ENCODE measurements around the gene GPALPP1. TPM values are rescaled to one million over a fixed set of nuclear protein-coding genes. Genes with fewer than 3 reads are reported as not detected.
A peak's percentile ranks its signal among the peaks of the same experiment; 100 is the strongest.
"Not testable (repeated sequence)": the region's sequence is repeated elsewhere in the genome, so short reads cannot be mapped to it uniquely, and the experiment has no call there.

GPALPP1 gene
- 10 to 100 TPM; 24.6 to 29.7 TPM for total RNA-seq

GRCh38 chr13:44989071-44989889 is at the start of gene GPALPP1, which contains the start of gene NUFIP1:
GPALPP1 (plus strand) TSS chr13:44989538; CDS start chr13:44989655, 117 bp downstream.
NUFIP1 (minus strand) TSS chr13:44989471; CDS start chr13:44989436, 35 bp downstream.
- TF ChIP-seq CTCF (IDR thresholded peaks at IDR 0.05) (peak in 2 of 4 experiments; percentile 6 to 10), POLR2AphosphoS5 (IDR thresholded peaks at IDR 0.05) (peak; percentile 97), POLR2A (IDR thresholded peaks at IDR 0.05) (no peak)
- H3K36me3 ChIP-seq = no peaks in the 10 kb centered on the region
- intact Hi-C loops (cut with DNase I) = no loop called here
- peak within 1 kb of the TSS; percentile 83 to 93 for H3K4me3 ChIP-seq
- WGBS = 0% methylated on average over 61 of the region's 66 CpGs
- H3K4me1 ChIP-seq (replicated peaks) = peaks cover 14% of the 10 kb centered on the region
- DNase-seq (ENCODE audit: low spot score) = peak; percentile 94
- H3K27me3 ChIP-seq (replicated peaks; ENCODE audit: insufficient read depth) = no peaks in the 10 kb centered on the region
- H3K27ac ChIP-seq = peak within 1 kb of the TSS; percentile 75 to 80
- no peaks in the 10 kb centered on the region for H3K9me3 ChIP-seq

GRCh38 chr13:44943411-44943810 is 45.9 kb upstream of the GPALPP1 start:
- H3K9me3 ChIP-seq; intact Hi-C loops (cut with DNase I); H3K27me3 ChIP-seq (replicated peaks; ENCODE audit: insufficient read depth); H3K4me1 ChIP-seq (replicated peaks); H3K27ac ChIP-seq; H3K4me3 ChIP-seq; DNase-seq (ENCODE audit: low spot score); H3K36me3 ChIP-seq: not testable (repeated sequence)
- WGBS = 66% methylated on average over 4 of the region's 4 CpGs

- H3K4me1 ChIP-seq (replicated peaks) = peaks cover 8% of the 10 kb centered on the region
- TF ChIP-seq CTCF (IDR thresholded peaks at IDR 0.05) = no peak
- no peak for TF ChIP-seq POLR2AphosphoS5 (IDR thresholded peaks at IDR 0.05)
- no peak for TF ChIP-seq POLR2A (IDR thresholded peaks at IDR 0.05)
- no peaks in the 10 kb centered on the region for H3K36me3 ChIP-seq
- H3K9me3 ChIP-seq = no peaks in the 10 kb centered on the region
- no peak overlapping the region for H3K4me3 ChIP-seq
- intact Hi-C loops (cut with DNase I) = no loop called here
- DNase-seq (ENCODE audit: low spot score) = no peak
- peak overlapping the region in 1 of 2 donors; percentile 18 for H3K27ac ChIP-seq
- H3K27me3 ChIP-seq (replicated peaks; ENCODE audit: insufficient read depth) = no peaks in the 10 kb centered on the region
Observed at GRCh38 chr13:44951184-44951583, 38.2 kb upstream of the GPALPP1 start.

GRCh38 chr13:44952671-44953070 is 36.7 kb upstream of the GPALPP1 start:
- intact Hi-C loops (cut with DNase I) = no loop called here
- H3K27ac ChIP-seq = no peak overlapping the region
- no peaks in the 10 kb centered on the region for H3K9me3 ChIP-seq
- DNase-seq (ENCODE audit: low spot score) = no peak
- TF ChIP-seq CTCF (IDR thresholded peaks at IDR 0.05) (no peak), POLR2AphosphoS5 (IDR thresholded peaks at IDR 0.05) (no peak), POLR2A (IDR thresholded peaks at IDR 0.05) (no peak)
- H3K36me3 ChIP-seq = no peaks in the 10 kb centered on the region
- H3K4me3 ChIP-seq = no peak overlapping the region
- peaks cover 8% of the 10 kb centered on the region for H3K4me1 ChIP-seq (replicated peaks)
- WGBS = 91% methylated on average over 2 of the region's 2 CpGs
- no peaks in the 10 kb centered on the region for H3K27me3 ChIP-seq (replicated peaks; ENCODE audit: insufficient read depth)

- no peaks in the 10 kb centered on the region for H3K9me3 ChIP-seq
- H3K36me3 ChIP-seq = no peaks in the 10 kb centered on the region
- peak overlapping the region; percentile 69 to 73 for H3K27ac ChIP-seq
- no peak for DNase-seq (ENCODE audit: low spot score)
- H3K27me3 ChIP-seq (replicated peaks; ENCODE audit: insufficient read depth) = no peaks in the 10 kb centered on the region
- WGBS = 90% methylated on average over 7 of the region's 7 CpGs
- H3K4me1 ChIP-seq (replicated peaks) = peaks cover 8% of the 10 kb centered on the region
- intact Hi-C loops (cut with DNase I) = no loop called here
- H3K4me3 ChIP-seq = no peak overlapping the region
- TF ChIP-seq CTCF (IDR thresholded peaks at IDR 0.05) (no peak), POLR2A (IDR thresholded peaks at IDR 0.05) (no peak), POLR2AphosphoS5 (IDR thresholded peaks at IDR 0.05) (no peak)
Observed at GRCh38 chr13:44954224-44954623, 35.1 kb upstream of the GPALPP1 start.

Measured in prostate gland (tissue), 2 donors.